CD4-positive, alpha-beta T cell (primary cell): ENCODE data around the gene DYSF. TPM values are rescaled to one million over a fixed set of nuclear protein-coding genes. Genes with fewer than 3 reads are reported as not detected.

Experiments
- ATAC-seq: fragments of 200-7000 bp; cut with Tn5 transposase; one replicate; pipeline ENCODE4 v1.10.0; 2022; ENCODE audit warnings: mild to moderate bottlenecking; ENCODE audit not compliant: poor library complexity
- CTCF ChIA-PET: fragments of 350-600 bp; sonication (Branson Sonifier 250); formaldehyde crosslinking; loops from one replicate; lab custom pipeline; 2021; ENCODE audit warnings: antibody characterized with exemption, inconsistent platforms; lab: Charles Lee
- POLR2A ChIA-PET: fragments of 350-600 bp; sonication (Branson Sonifier 250); formaldehyde crosslinking; loops from one replicate; lab custom pipeline; 2021; ENCODE audit warnings: antibody characterized with exemption, inconsistent platforms; lab: Charles Lee
- DNase-seq, 14 experiments: peaks; one replicate each; pipeline ENCODE4 v3.0.0-alpha.2; 2013 to 2020; ENCODE audit warnings: mixed read lengths in 2 of 14
- H3K27ac ChIP-seq, 2 donors: one replicate each; pipeline versions ENCODE4 v1.5.1 to v1.7.0; 2013; ENCODE audit warnings: low read length in 2 of 2, low read depth in 1 of 2, mild to moderate bottlenecking in 1 of 2
- H3K27me3 ChIP-seq, 2 experiments: 1 replicate in 1 of 2; 2 replicates in 1 of 2; pipeline versions ENCODE4 v1.6.1 to v1.7.0; 2013; ENCODE audit warnings: low read length in 2 of 2, control low read depth in 1 of 2, mild to moderate bottlenecking in 1 of 2, moderate library complexity in 1 of 2; ENCODE audit not compliant: insufficient read depth in 2 of 2, control insufficient read depth in 1 of 2
- H3K36me3 ChIP-seq: one replicate; pipeline ENCODE4 v1.6.1; 2013; ENCODE audit warnings: low read length, control low read depth; ENCODE audit not compliant: insufficient read depth
- H3K4me1 ChIP-seq: one replicate; pipeline ENCODE4 v1.6.1; 2013; ENCODE audit warnings: low read length, control low read depth; ENCODE audit not compliant: insufficient read depth
- H3K4me3 ChIP-seq: one replicate; pipeline ENCODE4 v1.5.1; 2013; ENCODE audit warnings: mild to moderate bottlenecking, low read length, moderate library complexity
- H3K9me3 ChIP-seq, 2 experiments: 1 replicate in 1 of 2; 2 replicates in 1 of 2; pipeline versions ENCODE4 v1.6.1 to v1.7.0; 2013; ENCODE audit warnings: low read length in 2 of 2, mild to moderate bottlenecking in 2 of 2, control low read depth in 1 of 2, moderate library complexity in 1 of 2; ENCODE audit not compliant: control insufficient read depth in 1 of 2, insufficient read depth in 1 of 2
- H3K27ac Mint-ChIP-seq: one replicate; pipeline ENCODE4 v1.8.0; 2020; ENCODE audit warnings: mixed read lengths
- H3K27me3 Mint-ChIP-seq: one replicate; pipeline ENCODE4 v1.8.0; 2021; ENCODE audit warnings: mixed read lengths
- H3K36me3 Mint-ChIP-seq: one replicate; pipeline ENCODE4 v1.8.0; 2021; ENCODE audit warnings: low read depth, mixed read lengths
- H3K4me1 Mint-ChIP-seq: one replicate; pipeline ENCODE4 v1.8.0; 2021; ENCODE audit warnings: low read depth, mixed read lengths
- H3K4me3 Mint-ChIP-seq: one replicate; pipeline ENCODE4 v1.8.0; 2020; ENCODE audit warnings: mild to moderate bottlenecking, mixed read lengths
- H3K9me3 Mint-ChIP-seq: one replicate; pipeline ENCODE4 v1.8.0; 2020; ENCODE audit warnings: mixed read lengths
- CTCF ChIP-seq: fragments of 200-600 bp; IDR thresholded peaks from one replicate; pipeline ENCODE4 v1.8.0; 2022; ENCODE audit warnings: antibody characterized with exemption, mild to moderate bottlenecking
- intact Hi-C, 2 experiments: fragments of 100-400 bp; cut with DNase I in 1 of 2; cut with micrococcal nuclease in 1 of 2; formaldehyde crosslinking; loops; one replicate each; pipeline versions ENCODE4 v1.15.1 to v1.9.0; 2023 to 2025; cut with DNase I, micrococcal nuclease
- total RNA-seq, 174 experiments: library from RNA in 2 of 174; stranded (reverse) in 2 of 174; gene quantifications; one replicate each; pipeline ENCODE4 v1.2.3 and lab custom pipeline; 2021 to 2026

Gene DYSF
- total RNA-seq, 2 experiments from 2014 or later: 0.27 to 0.31 TPM

GRCh38 chr2:71668326-71669057, 215.1 kb downstream of the DYSF start:
- peaks cover 20% of the 10 kb centered on the region for H3K27me3 Mint-ChIP-seq
- no peaks in the 10 kb centered on the region for H3K36me3 ChIP-seq
- CTCF ChIA-PET: no interaction called here
- DNase-seq (peak in 1 of 14 experiments; percentile 3), ATAC-seq (no peak)
- H3K27me3 ChIP-seq: no peaks in the 10 kb centered on the region
- H3K4me3 ChIP-seq: no peak overlapping the region
- H3K9me3 Mint-ChIP-seq: no peaks in the 10 kb centered on the region
- no peak overlapping the region for H3K27ac Mint-ChIP-seq
- peaks cover 0 to 5% of the 10 kb centered on the region in 2 experiments for H3K9me3 ChIP-seq
- no peak overlapping the region for H3K4me3 Mint-ChIP-seq
- POLR2A ChIA-PET: no interaction called here
- H3K27ac ChIP-seq: no peak overlapping the region
- no peaks in the 10 kb centered on the region for H3K4me1 ChIP-seq
- no peak for TF ChIP-seq CTCF
- H3K4me1 Mint-ChIP-seq: no peaks in the 10 kb centered on the region
- intact Hi-C loops: no loop called here
- no peaks in the 10 kb centered on the region for H3K36me3 Mint-ChIP-seq

- Histone ChIP-seq H3K27me3 (no peaks in the 10 kb centered on the region), H3K27ac (no peak overlapping the region), H3K4me1 (no peaks in the 10 kb centered on the region), H3K36me3 (no peaks in the 10 kb centered on the region), H3K9me3 (peaks cover 0 to 5% of the 10 kb centered on the region in 2 experiments), H3K4me3 (no peak overlapping the region)
- ChIA-PET CTCF (no interaction called here), POLR2A (no interaction called here)
- H3K27me3 Mint-ChIP-seq: peaks cover 20% of the 10 kb centered on the region
- no peaks in the 10 kb centered on the region for H3K4me1 Mint-ChIP-seq
- no peaks in the 10 kb centered on the region for H3K36me3 Mint-ChIP-seq
- H3K27ac Mint-ChIP-seq: no peak overlapping the region
- no peak overlapping the region for H3K4me3 Mint-ChIP-seq
- no peak for ATAC-seq
- intact Hi-C loops: no loop called here
- no peak for DNase-seq
- TF ChIP-seq CTCF: no peak
- no peaks in the 10 kb centered on the region for H3K9me3 Mint-ChIP-seq
These were observed 215.7 kb downstream of the DYSF start for GRCh38 chr2:71669058-71669456.

- DNase-seq (no peak), ATAC-seq (no peak)
- no peaks in the 10 kb centered on the region for H3K36me3 Mint-ChIP-seq
- ChIA-PET CTCF (no interaction called here), POLR2A (no interaction called here)
- H3K27ac Mint-ChIP-seq: no peak overlapping the region
- no peaks in the 10 kb centered on the region for H3K4me1 Mint-ChIP-seq
- peaks cover 15% of the 10 kb centered on the region for H3K27me3 Mint-ChIP-seq
- no peaks in the 10 kb centered on the region for H3K4me1 ChIP-seq
- H3K9me3 ChIP-seq: peaks cover 0 to 5% of the 10 kb centered on the region in 2 experiments
- no peak overlapping the region for H3K4me3 Mint-ChIP-seq
- no peak for TF ChIP-seq CTCF
- intact Hi-C loops: no loop called here
- H3K27me3 ChIP-seq: no peaks in the 10 kb centered on the region
- no peak overlapping the region for H3K27ac ChIP-seq
- no peak overlapping the region for H3K4me3 ChIP-seq
- no peaks in the 10 kb centered on the region for H3K9me3 Mint-ChIP-seq
- no peaks in the 10 kb centered on the region for H3K36me3 ChIP-seq
These were observed 216.5 kb downstream of the DYSF start for GRCh38 chr2:71669628-71670429.
